Stimulated activated CD4-positive, alpha-beta T cell treated with anti-CD3 and anti-CD28 coated beads, Interleukin-1b, Interleukin-23, amount 100 ng/mL, for 1 hour (primary cell): ENCODE data around the gene S100G.
"Not testable (repeated sequence)": the region's sequence is repeated elsewhere in the genome, so short reads cannot be mapped to it uniquely, and the experiment has no call there.

Experiments used
- DNase-seq, 2 donors: peaks; one replicate each; pipeline ENCODE4 v3.0.0-alpha.2; 2020; ENCODE audit warnings: low read depth in 2 of 2

The S100G gene, protein sequence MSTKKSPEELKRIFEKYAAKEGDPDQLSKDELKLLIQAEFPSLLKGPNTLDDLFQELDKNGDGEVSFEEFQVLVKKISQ

GRCh38 chrX:16649858-16650257 lies at the start of gene S100G:
S100G (plus strand) TSS chrX:16650158; CDS start chrX:16651007, 849 bp downstream.
- no peak for DNase-seq

- no peak for DNase-seq
Measured at GRCh38 chrX:16601885-16602284, 48.1 kb upstream of the S100G start.

GRCh38 chrX:16603235-16603634 lies 46.7 kb upstream of the S100G start:
- not testable (repeated sequence) for DNase-seq

DNA sequence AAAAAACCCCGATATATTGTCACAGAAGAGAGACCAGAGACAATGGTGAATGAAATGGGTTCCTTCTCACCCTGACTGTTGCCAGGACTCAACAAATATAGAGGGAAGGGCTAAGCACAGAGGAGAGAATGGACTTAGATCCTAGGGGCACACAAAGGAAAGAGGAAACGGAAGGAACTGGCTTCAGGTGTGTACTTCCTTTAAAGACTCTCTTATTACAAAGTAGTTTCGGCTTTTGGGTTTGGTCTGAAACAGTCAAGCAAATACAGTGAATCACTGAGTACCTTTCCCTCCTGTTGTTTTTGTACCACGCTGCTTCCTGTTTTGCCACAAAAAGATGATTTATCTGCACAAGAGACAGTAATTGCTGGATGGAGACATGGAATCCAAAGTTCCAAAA lies 46.1 kb upstream of the S100G start:
- DNase-seq: no peak

DNA sequence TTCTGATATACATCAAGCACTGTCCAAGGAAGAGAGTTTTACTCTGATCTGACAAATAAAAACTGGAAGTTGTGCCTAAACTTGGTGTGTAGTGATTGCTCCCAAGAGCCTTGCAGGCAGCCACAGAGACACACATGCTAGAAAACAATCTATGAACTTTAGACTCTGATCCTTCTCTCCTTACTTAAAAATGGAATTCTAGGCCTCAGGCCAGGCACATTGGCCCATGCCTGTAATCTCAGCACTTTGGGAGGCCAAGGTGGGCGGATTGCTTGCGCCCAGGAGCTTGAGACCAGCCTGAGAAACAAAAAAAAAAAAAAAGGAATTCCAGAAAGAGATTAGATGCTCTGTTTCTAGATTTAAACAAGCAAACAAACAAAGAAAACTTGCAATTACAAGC lies 45.6 kb upstream of the S100G start:
- no peak for DNase-seq

DNA sequence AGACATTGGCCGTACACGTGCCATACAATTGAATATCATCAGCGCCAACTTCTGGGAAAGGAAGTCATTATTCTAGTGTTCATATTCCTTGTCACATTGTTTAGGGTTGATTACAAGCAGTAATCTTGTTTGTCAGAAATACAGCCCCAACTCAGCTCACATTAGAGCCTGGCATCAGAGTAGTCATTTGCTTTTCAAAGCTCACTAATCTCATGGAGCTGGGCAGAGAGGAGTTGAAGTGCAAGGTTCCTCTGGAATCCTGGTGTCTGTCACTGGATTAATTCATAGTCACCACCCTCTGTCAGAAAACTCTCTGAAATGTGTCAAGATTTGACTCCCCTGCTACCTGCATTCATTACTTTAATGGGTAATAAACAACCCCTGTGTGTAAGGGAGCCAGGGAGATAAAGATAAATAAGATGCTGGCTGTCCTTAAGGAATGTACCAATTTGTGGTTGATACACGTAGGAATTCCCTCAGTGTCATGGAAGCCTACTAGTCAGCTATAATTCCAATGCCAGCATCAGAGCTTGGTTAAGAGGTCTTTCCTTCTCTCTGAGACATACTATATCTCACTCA lies 43.7 kb upstream of the S100G start:
- DNase-seq: no peak

DNA sequence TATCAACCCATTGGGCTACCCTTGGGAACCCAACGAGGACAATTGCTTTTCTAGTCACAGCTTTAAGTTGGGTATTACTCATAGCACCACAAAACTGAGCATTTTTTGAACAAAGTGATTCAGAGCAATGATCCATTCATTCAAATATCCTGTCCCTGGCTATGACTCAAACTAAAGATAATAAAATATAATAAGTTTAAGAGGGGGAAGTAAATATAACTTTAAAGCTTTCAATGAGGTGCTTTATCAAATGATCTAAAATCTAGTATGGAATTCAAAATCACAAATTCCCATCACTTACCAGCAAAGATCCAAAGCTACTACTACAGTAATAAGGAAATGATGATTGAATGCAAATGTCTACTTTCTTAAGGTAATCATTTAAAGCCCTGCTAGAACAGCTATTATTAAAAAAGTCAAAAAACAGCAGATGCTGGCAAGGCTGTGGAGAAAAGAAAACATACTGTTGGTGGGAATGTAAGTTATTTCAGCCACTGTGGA lies 39.8 kb upstream of the S100G start:
- DNase-seq: no peak

GRCh38 chrX:16610654-16611053 lies 39.3 kb upstream of the S100G start:
- not testable (repeated sequence) for DNase-seq

- no peak for DNase-seq
Measured at GRCh38 chrX:16612257-16612897, 37.6 kb upstream of the S100G start.

DNA sequence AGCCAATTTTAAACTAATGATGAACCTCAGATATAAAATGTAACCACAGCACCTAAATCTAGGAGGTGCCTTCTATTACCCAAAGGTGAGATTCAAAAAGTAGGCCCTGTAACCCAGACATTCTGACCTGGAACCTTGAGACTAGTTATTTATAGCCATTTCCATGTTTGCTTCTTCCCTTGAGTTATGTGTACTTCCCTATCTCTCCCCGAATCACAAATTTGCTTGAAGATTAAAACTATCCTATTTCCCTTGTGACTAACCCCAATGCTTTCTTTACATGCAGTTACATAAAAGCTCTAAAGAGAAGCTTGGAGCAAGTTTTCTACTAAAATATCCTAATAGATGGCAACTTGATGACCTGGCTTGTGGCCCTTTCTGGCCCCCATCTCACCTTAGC lies 32.6 kb upstream of the S100G start:
- DNase-seq: no peak

DNA sequence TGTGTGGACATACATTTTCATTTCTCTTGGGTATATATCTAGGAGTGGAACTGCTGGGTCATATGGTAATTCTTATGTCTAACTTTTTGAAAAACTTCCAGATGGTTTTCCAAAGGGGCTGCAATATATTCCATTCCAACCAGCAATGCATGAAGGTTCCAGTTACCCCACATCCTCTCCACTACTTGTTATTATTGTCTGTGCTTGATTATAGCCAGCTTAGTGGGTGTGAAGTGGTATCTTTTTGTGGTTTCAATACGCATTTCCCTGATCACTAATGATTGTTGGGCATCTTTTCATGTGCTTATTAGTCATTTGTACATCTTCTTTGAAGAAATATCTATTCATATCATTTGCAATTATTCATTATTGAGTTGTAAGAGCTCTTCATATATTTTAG lies 31.5 kb upstream of the S100G start:
- DNase-seq: no peak

DNA sequence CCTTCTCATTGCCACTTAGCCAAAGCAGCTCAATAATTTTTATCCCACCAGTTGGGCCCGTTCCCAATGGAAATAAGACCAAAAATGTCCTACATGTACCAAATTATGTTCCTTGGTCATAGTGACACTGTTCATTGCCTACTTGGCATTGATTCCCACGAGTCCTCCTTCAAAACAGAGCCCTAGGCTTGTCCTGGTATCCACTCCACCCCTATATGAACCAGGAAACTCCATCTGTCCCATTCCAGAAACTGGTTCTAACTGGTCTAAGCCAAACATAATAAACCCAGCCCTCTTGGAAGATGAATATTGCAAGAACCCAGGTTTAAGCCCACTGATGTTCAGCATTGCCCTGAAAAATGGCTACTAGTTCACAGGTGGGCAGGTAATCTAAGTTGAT lies 30.9 kb upstream of the S100G start:
- DNase-seq: no peak

DNA sequence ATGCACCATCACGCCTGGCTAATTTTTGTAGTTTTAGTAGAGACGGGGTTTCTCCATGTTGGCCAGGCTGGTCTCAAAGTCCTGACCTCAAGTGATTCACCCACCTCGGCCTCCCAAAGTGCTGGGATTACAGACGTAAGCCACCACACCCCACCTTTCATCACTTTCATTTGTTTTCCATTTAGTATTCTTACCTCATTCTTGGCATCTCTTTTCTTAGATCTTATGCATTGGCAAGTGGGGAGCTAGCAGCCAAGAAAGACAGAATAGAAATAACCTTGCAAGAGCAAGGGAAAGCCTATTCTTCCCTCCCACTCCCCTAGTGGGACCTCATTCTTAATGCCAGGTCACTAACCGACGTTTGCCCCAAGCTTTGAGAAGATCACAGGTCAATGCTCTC lies 21.4 kb upstream of the S100G start:
- DNase-seq: not testable (repeated sequence)

DNA sequence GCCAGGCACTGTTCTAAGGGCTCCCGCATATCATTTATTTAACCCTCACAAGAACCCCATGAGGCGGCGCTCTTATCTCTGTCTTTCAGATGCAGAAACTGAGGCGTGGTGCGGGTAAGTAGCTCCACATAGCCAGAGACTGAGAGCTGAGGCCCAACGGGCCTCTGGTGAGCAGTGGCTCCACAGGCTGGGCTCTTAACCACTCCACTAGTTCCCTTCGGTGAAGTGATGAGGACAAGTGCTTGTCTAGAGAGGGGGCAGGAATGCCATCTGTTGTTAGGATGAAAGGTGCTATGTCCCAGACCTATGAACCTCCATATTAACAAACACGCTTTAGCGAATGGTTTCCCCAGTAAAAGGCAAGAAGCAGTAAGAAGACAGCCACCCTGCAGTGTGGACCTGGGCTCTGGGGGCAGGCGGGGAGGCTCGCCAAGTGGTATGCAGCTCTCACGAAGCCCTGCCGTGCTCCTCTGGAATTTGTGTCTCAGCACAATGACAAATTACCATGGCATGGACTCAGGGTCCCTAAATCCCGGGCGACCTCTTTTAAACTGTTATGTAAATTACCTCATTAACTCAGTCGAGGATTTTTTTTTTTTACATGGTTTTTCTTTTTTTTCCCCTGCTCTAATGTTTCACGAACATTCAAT lies 20.9 kb upstream of the S100G start:
- no peak for DNase-seq

DNA sequence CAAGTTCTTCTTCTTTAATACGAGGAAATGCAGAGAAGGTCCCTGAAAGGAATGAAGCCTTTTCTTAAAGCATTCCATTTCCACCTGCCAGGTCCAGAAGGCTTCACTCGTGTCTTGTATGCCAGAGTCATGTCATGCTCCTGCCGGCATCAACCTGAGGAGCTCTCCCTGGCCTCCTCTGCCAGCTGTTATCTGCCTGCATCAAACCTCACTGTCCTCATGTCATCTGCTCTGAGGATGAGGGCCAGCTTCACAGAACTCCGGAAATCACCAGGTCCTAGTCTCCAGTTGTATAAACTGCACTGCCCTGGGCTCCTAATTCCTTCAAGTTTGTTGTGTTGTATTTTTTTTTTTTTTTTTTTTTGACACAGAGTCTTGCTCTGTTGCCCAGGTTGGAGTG lies 20.0 kb upstream of the S100G start:
- no peak for DNase-seq

- DNase-seq: no peak
Measured at GRCh38 chrX:16633754-16634153, 16.2 kb upstream of the S100G start.

GRCh38 chrX:16635040-16635439 lies 14.9 kb upstream of the S100G start:
- DNase-seq: no peak

GRCh38 chrX:16635596-16635995 lies 14.4 kb upstream of the S100G start:
- DNase-seq: no peak

DNA sequence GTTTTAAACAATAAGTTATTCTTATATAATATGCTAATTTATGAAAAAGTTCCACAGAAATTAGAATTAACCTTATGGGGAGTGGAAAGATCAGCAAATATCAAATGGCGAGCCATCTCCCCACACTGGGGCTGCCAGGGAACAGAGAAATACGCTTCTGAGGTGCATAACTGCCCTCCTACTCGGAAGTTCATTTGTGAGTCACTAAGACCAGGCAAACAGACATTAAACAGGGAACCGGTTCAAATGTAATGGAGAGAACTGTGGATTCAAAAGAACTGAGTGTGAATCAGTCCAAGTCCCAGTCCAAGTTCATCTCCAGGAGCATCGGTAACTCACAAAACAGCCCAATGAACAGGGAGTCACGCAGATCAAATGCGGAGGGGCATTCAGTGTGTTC lies 11.4 kb upstream of the S100G start:
- no peak for DNase-seq

GRCh38 chrX:16639966-16640365 lies 10.0 kb upstream of the S100G start:
- DNase-seq: no peak

DNA sequence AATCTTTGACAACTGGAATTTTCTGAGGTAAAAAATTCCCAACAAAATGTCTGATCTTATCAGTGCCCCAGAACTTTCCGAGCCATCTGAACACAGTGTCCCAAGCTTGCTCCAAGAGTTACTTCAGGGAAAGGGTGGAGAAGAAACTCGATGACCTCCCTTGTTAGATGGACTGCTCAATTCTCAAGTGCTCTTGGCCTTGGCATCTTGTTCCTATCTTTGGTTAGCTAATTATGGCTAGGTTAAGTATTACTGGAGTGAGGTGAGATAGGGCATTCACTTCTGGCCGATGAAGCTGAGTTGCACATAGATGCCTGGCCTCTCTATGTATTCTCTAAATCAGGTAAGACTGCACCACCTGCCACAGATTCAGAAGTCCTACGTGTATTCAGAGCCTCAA lies 9.1 kb upstream of the S100G start:
- no peak for DNase-seq

GRCh38 chrX:16643176-16643575 lies 6.8 kb upstream of the S100G start:
- no peak for DNase-seq
